ENCODE measurements around the gene FANCL.
"Not testable (repeated sequence)": the region's sequence is repeated elsewhere in the genome, so short reads cannot be mapped to it uniquely, and the experiment has no call there.

FANCL gene

DNA sequence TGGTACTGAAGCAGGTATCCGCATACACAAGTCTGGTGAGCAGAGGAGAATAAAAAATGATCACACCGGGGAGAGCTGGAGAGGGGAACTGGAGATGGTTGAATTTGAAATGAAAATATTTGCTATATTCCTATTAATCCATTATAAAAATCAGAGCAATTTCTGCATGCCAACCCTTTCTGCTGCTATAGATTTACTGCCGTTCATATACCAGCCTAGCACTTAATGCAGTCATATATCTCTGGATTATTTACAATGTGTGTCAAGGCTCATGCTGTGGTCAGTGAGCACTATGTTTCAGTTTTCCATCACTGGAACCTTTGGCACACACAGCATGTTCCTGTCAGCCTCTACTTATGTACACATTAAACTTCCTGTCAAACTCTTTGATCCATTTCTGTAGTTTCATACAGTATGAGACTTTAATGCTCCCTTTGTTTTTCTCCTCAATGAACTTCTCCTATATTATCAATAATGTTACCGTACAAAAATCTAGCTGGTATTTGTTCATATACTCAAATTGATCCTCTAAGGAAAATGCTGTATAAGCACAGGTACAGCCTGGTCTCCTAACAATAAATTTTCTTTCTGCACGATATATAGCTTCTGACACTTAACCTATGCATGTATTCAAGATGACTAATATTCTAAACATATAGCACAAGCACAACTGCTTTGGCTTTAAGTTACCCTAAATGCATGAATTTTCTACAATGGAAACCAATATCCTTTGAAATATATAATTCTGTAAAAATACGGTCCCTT lies 36.7 kb downstream of the FANCL start:
- no peak for DNase-seq

DNA sequence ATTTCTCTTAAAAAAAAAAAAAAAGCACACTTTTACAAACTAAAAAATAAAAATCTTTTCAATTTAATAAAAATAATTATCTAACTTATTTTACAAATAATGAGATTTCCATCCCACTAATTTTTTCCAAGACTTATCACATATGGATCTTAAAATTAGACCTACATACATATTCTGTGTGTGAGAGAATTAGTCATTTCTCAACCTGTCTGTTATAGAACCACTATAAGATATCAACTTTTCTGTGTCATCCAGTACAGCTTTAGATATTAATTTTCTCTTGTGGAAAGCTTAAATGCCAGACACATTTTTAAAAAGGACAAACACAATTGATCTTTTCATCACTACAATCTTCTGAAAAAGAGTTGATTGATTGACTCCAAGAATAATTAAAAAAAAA lies 38.1 kb downstream of the FANCL start:
- no peak for DNase-seq

- DNase-seq: no peak
These were observed 38.7 kb downstream of the FANCL start for GRCh38 chr2:58202404-58202803.

DNA sequence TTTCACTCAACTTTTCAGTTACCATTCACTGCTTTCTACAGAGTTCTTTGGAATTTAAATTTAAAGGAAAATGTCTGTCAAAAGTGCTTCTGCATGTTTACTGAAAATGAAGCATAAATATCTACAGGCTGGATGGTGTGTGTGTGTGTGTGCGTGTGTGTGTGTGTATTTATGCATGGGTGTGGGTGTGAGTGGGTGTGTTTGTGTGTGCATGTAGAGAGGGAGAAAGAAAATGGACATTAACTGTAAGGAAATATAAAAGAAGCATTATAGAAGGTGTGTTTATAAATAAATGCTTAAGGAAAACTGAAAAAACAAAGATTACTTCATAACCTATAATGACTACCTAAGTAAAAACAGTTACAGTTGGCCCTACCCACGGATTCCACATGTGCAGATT lies 43.2 kb downstream of the FANCL start:
- no peak for DNase-seq

DNA sequence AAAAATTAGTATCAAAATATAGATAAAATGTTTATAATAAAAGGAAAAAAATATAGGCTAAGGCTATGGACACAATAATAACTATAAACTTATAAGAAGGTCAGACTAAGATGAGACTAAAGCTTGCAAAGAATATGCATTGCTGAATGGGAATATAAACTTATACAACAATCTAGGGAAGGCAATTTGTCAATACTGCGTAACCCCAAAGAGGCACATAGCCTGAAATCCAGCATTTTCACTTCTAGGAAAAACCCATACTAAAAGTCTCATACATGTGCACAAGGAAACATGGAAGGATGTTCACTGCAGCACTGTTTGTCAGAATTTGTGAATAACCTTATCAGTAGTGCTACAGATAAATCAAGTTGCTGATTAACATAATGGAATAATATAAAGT lies 45.5 kb downstream of the FANCL start:
- no peak for DNase-seq

- no peak for DNase-seq
These were observed 46.7 kb downstream of the FANCL start for GRCh38 chr2:58194458-58194857.

DNA sequence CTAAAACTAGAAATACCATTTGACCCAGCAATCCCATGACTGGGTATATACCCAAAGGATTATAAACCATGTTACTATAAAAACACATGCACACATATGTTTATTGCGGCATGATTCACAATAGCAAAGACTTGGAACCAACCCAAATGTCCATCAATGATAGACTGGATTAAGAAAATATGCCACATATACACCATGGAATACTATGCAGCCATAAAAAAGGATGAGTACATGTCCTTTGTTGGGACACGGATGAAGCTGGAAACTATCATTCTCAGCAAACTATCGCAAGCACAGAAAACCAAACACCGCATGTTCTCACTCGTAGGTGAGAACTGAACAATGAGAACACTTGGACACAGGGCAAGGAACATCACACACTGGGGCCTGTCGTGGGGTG lies 54.1 kb downstream of the FANCL start:
- DNase-seq: not testable (repeated sequence)

DNA sequence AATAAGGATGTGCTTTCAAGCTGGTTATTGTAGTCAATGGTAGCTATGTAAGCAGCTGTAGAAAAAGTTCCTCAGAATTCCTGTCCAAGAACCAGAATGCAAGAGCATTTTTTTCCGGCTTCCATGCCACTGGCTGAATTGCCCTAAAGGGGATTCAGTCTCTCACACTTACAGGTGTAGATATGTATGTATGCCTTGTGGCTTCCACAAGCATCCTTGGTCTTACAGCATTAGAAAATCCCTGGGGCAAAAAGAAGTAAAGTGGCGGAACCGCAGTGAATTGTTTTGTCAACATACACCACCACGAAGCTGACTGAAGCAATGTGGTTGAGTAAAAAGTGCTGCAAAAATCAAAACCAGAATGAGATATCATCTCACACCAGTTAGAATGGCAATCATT lies 54.6 kb downstream of the FANCL start:
- DNase-seq: peak in 1 of 2 experiments; percentile 15

- DNase-seq: no peak
These were observed 58.6 kb downstream of the FANCL start for GRCh38 chr2:58182527-58182926.

DNA sequence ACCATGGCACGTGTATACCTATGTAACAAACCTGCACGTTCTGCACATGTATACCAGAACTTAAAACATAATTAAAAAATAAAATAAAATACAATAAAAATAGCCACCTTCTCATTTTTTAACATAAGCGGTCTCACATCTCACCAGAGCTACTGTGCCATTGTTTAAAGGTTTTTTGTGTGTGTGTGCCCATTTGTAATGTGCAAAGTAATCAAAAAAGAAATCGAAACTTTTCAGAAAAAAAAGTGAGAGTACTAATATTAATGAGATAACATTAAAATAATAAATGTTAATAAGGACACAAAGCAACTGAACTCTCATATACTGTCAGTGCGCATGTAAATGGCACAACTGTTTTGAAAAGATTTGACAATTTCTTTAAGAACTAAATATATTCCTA lies 60.5 kb downstream of the FANCL start:
- no peak for DNase-seq

DNA sequence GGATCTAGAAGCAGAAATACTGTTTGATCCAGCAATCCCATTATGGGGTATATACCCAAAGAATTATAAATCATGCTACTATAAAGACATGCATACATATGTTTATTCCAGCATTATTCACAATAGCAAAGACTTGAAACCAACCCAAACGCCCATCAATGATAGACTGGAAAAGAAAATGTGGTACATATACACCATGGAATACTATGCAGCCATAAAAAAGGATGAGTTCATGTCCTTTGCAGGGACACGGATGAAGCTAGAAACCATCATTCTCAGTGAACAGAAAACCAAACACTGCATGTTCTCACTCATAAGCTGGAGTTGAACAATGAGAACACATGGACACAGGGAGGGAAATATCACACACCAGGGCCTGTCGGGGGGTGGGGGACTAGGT lies 61.0 kb downstream of the FANCL start:
- not testable (repeated sequence) for DNase-seq

DNA sequence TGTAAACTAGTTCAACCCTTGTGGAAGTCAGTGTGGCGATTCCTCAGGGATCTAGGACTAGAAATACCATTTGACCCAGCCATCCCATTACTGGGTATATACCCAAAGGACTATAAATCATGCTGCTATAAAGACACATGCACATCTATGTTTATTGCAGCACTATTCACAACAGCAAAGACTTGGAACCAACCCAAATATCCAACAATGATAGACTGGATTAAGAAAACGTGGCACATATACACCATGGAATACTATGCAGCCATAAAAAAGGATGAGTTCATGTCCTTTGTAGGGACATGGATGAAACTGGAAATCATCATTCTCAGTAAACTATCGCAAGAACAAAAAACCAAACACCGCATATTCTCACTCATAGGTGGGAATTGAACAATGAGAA lies 63.9 kb downstream of the FANCL start:
- not testable (repeated sequence) for DNase-seq

GRCh38 chr2:58171831-58172230 lies 69.3 kb downstream of the FANCL start:
- DNase-seq: not testable (repeated sequence)

GRCh38 chr2:58170334-58170933 lies 70.7 kb downstream of the FANCL start:
- not testable (repeated sequence) for DNase-seq

GRCh38 chr2:58169845-58170244 lies 71.3 kb downstream of the FANCL start:
- not testable (repeated sequence) for DNase-seq

DNA sequence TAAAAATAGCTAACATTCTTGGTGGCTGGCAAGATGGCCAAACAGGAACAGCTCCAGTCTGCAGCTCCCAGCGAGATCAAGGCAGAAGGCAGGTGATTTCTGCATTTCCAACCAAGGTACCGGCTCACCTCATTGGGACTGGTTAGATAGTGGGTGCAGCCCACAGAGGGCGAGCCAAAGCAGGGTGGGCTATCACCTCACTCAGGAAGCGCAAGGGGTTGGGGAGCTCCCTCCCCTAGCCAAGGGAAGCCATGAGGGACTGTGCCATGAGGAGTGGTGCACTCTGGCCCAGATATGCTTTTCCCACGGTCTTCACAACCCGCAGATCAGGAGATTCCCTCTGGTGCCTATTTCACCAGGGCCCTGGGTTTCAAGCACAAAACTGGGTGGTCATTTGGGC lies 73.0 kb downstream of the FANCL start:
- not testable (repeated sequence) for DNase-seq

- DNase-seq: no peak
These were observed 77.2 kb downstream of the FANCL start for GRCh38 chr2:58163913-58164312.

DNA sequence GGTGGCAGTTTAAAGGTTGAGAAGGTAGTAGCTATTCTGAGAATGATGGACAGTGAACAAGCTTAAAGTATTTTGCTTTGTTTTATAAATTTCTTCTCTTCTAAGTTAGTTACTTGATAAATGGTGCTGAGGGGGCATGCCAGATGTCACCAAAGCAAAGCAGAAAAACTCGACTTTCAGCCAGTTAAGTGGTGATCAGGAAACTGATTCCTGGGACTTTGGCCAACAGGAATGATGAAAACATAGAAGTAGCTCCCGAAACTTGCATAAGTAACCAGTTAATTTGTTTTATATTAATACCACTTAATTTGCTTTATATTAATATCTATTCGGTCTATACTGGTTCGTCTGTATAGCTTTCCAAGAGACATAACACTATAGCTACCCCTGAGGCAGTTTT lies 82.6 kb downstream of the FANCL start:
- no peak for DNase-seq

DNA sequence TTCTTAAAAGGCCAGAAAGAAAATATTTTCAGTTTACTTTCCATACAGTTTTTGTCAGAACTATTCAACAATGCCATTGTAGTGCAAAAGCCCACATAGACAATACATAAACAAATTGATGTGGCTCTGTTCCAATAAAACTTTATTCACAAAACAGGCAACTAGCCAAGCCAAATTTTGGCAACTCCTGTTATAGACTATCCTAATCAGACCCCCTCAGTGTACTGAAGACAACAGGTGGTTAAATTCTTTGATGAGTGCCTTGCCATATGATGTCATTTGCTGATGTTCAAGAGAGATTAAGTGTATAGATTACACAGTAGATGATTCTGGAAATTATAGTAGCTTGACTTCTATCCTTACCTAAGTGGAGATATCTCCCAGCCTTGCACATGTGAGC lies 83.4 kb downstream of the FANCL start:
- DNase-seq: no peak

DNA sequence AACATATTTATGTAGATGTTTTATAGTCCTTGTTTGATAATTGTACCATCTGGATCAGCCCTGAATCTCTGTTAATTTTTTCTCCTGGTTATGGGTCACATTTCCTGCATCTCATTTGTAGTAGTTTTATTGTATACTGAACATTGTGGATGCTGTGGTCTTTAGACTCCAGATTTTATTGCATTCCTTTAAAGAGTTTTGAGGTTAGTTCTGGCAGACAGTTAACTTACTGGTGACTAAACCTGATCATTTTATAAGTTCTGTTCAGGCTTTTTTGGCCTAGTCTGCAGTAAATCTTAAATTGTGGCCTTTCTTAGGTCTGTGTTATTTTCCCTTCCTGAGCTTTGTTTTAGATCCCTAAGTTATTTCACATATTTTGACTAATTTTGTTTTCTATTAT lies 84.3 kb downstream of the FANCL start:
- no peak for DNase-seq

- DNase-seq: peak; percentile 9 to 45
These were observed 85.9 kb downstream of the FANCL start for GRCh38 chr2:58155160-58155778.

GRCh38 chr2:58146707-58147106 lies 94.4 kb downstream of the FANCL start:
- DNase-seq: no peak

DNA sequence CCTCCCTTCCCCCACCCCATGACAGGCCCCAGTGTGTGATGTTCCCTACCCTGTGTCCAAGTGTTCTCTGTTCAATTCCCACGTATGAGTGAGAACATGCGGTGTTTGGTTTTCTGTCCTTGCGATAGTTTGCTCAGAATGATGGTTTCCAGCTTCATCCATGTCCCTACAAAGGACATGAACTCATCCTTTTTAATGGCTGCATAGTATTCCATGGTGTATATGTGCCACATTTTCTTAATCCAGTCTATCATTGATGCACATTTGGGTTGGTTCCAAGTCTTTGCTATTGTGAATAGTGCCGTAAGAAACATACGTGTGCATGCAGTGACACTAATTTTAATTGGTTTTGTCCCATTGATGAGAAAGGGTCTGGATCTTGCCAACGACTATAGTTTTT lies 95.4 kb downstream of the FANCL start:
- not testable (repeated sequence) for DNase-seq

DNA sequence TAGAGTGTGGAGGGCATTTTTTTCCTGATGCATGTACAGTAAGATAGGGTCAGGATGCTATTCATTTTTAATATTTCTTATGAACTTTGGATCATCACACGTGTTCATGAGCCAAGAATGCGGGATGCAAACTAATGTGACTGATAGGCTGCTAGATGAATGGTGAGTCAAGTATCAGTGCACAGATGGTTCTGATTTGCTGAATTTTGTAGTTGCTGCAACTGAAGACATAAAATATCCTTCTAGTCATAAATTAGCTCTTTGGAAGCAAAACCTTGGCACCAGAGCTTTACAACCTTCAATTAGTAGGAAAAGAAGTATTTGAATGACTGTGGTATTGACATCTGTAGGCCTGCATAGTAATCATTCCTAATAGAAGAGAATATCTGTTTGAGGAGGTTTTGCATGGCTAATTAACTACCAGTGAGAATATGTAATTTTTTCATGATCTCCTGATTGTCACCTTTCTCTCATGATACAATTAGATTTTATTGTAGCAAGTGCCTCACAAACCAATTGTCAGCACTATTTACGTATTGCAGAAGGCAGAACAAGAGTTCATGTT lies 100.5 kb downstream of the FANCL start:
- no peak for DNase-seq
